HCT116 (cell line): Measurements from ENCODE around the gene CDH4. TPM values are rescaled to one million over a fixed set of nuclear protein-coding genes. Genes with fewer than 3 reads are reported as not detected.

Experiments used
- ATAC-seq: fragments of 200-7000 bp; cut with Tn5 transposase; 2 replicates; pipeline ENCODE4 v1.9.1; 2020; ENCODE audit warnings: mild to moderate bottlenecking, moderate library complexity
- BruUV-seq: library from RNA; stranded (reverse); fragments of 400-500 nt; replicated peaks from 2 replicates; lab custom pipeline; 2021; lab: Mats Ljungman, UMichigan
- CTCF ChIA-PET: fragments of 300-600 bp; sonication (Branson Sonifier 250); formaldehyde crosslinking; loops from one replicate; lab custom pipeline; 2021; ENCODE audit warnings: antibody characterized with exemption; lab: Charles Lee
- POLR2A ChIA-PET: fragments of 300-600, 350-600 bp; sonication (Branson Sonifier 250); formaldehyde crosslinking; loops from one replicate; lab custom pipeline; 2021; ENCODE audit warnings: antibody characterized with exemption; lab: Charles Lee
- RAD21 ChIA-PET, 2 experiments: fragments of 300-600 bp; sonication (Branson Sonifier 250); formaldehyde crosslinking; loops; one replicate each; lab custom pipeline; 2023; ENCODE audit warnings: low total read pairs in 2 of 2; ENCODE audit not compliant: uncharacterized antibody in 2 of 2, unreplicated experiment in 2 of 2, low non-redundant PET in 1 of 2; lab: Charles Lee
- DNase-seq: peaks from one replicate; pipeline ENCODE4 v3.0.0-alpha.2; 2010; ENCODE audit warnings: low read depth, low spot score
- H2AFZ ChIP-seq: fragments of 200-600 bp; shearing (Covaris generic), sonication (generic); 2 replicates; pipeline ENCODE4 v1.6.1; 2017; ENCODE audit warnings: low read depth, mixed run types, mixed read lengths, antibody characterized with exemption, low read length; ENCODE audit not compliant: poor library complexity, severe bottlenecking
- H3K27ac ChIP-seq: 2 replicates; pipeline ENCODE4 v1.5.1; 2012; ENCODE audit warnings: low read depth, low read length
- H3K27me3 ChIP-seq: fragments of 200-600 bp; sonication (generic); 2 replicates; pipeline ENCODE4 v1.6.1; 2016; ENCODE audit warnings: mixed run types, low read length, mixed read lengths; ENCODE audit not compliant: insufficient read depth
- H3K36me3 ChIP-seq, 2 experiments: fragments of 200-500 bp in 1 of 2; fragments of 200-600 bp in 1 of 2; sonication (Bioruptor generic) in 1 of 2; sonication (generic) in 1 of 2; 2 replicates each; pipeline versions ENCODE4 v1.5.1 to v1.6.1; 2014 to 2016; ENCODE audit warnings: low read length in 2 of 2, inconsistent platforms in 1 of 2, mixed read lengths in 1 of 2, mixed run types in 1 of 2; ENCODE audit not compliant: insufficient read depth in 2 of 2, control insufficient read depth in 1 of 2
- H3K4me1 ChIP-seq, 2 experiments: fragments of 200-600 bp in 1 of 2; sonication (generic) in 1 of 2; 2 replicates each; pipeline versions ENCODE4 v1.5.1 to v1.6.1; 2012 to 2017; ENCODE audit warnings: low read length in 2 of 2, inconsistent platforms in 1 of 2, mild to moderate bottlenecking in 1 of 2, mixed read lengths in 1 of 2, mixed run types in 1 of 2, moderate library complexity in 1 of 2; ENCODE audit not compliant: insufficient read depth in 2 of 2, control insufficient read depth in 1 of 2
- H3K4me2 ChIP-seq: fragments of 200-600 bp; sonication (generic); 2 replicates; pipeline ENCODE4 v1.6.1; 2017; ENCODE audit warnings: mixed run types, low read length, mixed read lengths
- H3K4me3 ChIP-seq, 2 experiments: fragments of 200-600 bp in 1 of 2; sonication (generic) in 1 of 2; replicated peaks in 1 of 2; 2 replicates each; pipeline ENCODE4 v1.5.1; 2011 to 2016; ENCODE audit warnings: low read length in 2 of 2, control low read depth in 1 of 2, low read depth in 1 of 2, mild to moderate bottlenecking in 1 of 2, mixed read lengths in 1 of 2, mixed run types in 1 of 2
- H3K79me2 ChIP-seq: fragments of 200-600 bp; sonication (generic); 2 replicates; pipeline ENCODE4 v1.6.1; 2017; ENCODE audit warnings: mild to moderate bottlenecking, mixed run types, low read length, moderate library complexity, mixed read lengths; ENCODE audit not compliant: insufficient read depth
- H3K9ac ChIP-seq: fragments of 200-600 bp; sonication (generic); 2 replicates; pipeline ENCODE4 v1.6.1; 2016; ENCODE audit warnings: low read length, mixed read lengths
- H3K9me2 ChIP-seq: fragments of 200-600 bp; sonication (generic), shearing (Covaris generic); 2 replicates; pipeline ENCODE4 v1.6.1; 2017; ENCODE audit warnings: mixed run types, mild to moderate bottlenecking, moderate library complexity; ENCODE audit not compliant: insufficient read depth
- H3K9me3 ChIP-seq, 2 experiments: fragments of 200-500 bp in 1 of 2; fragments of 200-600 bp in 1 of 2; sonication (Bioruptor generic) in 1 of 2; sonication (generic) in 1 of 2; 2 replicates each; pipeline ENCODE4 v1.6.1; 2014 to 2017; ENCODE audit warnings: low read length in 2 of 2, mixed read lengths in 2 of 2, inconsistent platforms in 1 of 2, low read depth in 1 of 2, mild to moderate bottlenecking in 1 of 2, mixed run types in 1 of 2, moderate library complexity in 1 of 2; ENCODE audit not compliant: control insufficient read depth in 1 of 2, insufficient read depth in 1 of 2
- H4K20me1 ChIP-seq: fragments of 200-600 bp; sonication (generic), shearing (Covaris generic); 2 replicates; pipeline ENCODE4 v1.6.1; 2017; ENCODE audit warnings: mixed run types, mild to moderate bottlenecking, moderate library complexity; ENCODE audit not compliant: insufficient read depth
- ATF3 ChIP-seq: IDR thresholded peaks from 2 replicates; pipeline ENCODE4 v1.6.1; 2012
- CBX3 ChIP-seq: IDR thresholded peaks from 2 replicates; pipeline ENCODE4 v1.6.1; 2012; ENCODE audit warnings: low read depth
- CEBPB ChIP-seq: IDR thresholded peaks from 2 replicates; pipeline ENCODE4 v1.6.1; 2012; ENCODE audit warnings: low read depth
- CTCF ChIP-seq, 3 experiments: fragments of 200-600 bp in 1 of 3; sonication (generic) in 1 of 3; IDR thresholded peaks in 2 of 3; conservative IDR thresholded peaks in 1 of 3; 2 replicates each; pipeline ENCODE4 v1.5.1; 2012 to 2017; ENCODE audit warnings: low read depth in 2 of 3, low read length in 2 of 3, antibody characterized with exemption in 1 of 3, borderline replicate concordance in 1 of 3, control low read depth in 1 of 3, mild to moderate bottlenecking in 1 of 3, mixed read lengths in 1 of 3, mixed run types in 1 of 3, moderate library complexity in 1 of 3; ENCODE audit not compliant: insufficient read depth in 1 of 3
- EGR1 ChIP-seq: IDR thresholded peaks from 2 replicates; pipeline ENCODE4 v1.6.1; 2012; ENCODE audit warnings: low read depth
- ELF1 ChIP-seq: IDR thresholded peaks from 2 replicates; pipeline ENCODE4 v1.6.1; 2012; ENCODE audit warnings: low read depth, borderline replicate concordance
- EZH2 ChIP-seq: fragments of 200-600 bp; sonication (generic); IDR thresholded peaks from 2 replicates; pipeline ENCODE4 v1.6.1; 2017; ENCODE audit warnings: antibody characterized with exemption, mixed run types
- FOSL1 ChIP-seq: IDR thresholded peaks from 2 replicates; pipeline ENCODE4 v1.6.1; 2012; ENCODE audit warnings: low read depth
- POLR2A ChIP-seq: IDR thresholded peaks from 2 replicates; pipeline ENCODE4 v1.7.0; 2011; ENCODE audit warnings: borderline replicate concordance; ENCODE audit not compliant: insufficient read depth, insufficient read length; ENCODE audit errors: extremely low read depth
- POLR2AphosphoS5 ChIP-seq: IDR thresholded peaks from 2 replicates; pipeline ENCODE4 v1.6.1; 2011; ENCODE audit warnings: mild to moderate bottlenecking, low read depth, low read length, moderate library complexity
- RAD21 ChIP-seq: IDR thresholded peaks from 2 replicates; pipeline ENCODE4 v1.6.1; 2012; ENCODE audit warnings: low read depth, mild to moderate bottlenecking
- SIN3A ChIP-seq: IDR thresholded peaks from 2 replicates; pipeline ENCODE4 v1.6.1; 2012; ENCODE audit warnings: low read depth
- SP1 ChIP-seq: IDR thresholded peaks from 2 replicates; pipeline ENCODE4 v1.6.1; 2012; ENCODE audit warnings: low read depth
- SRF ChIP-seq: IDR thresholded peaks from 2 replicates; pipeline ENCODE4 v1.6.1; 2012; ENCODE audit warnings: low read depth
- TCF7L2 ChIP-seq: IDR thresholded peaks from 2 replicates; pipeline ENCODE4 v1.7.0; 2011; ENCODE audit warnings: borderline replicate concordance, inconsistent platforms; ENCODE audit not compliant: insufficient read depth, insufficient read length; ENCODE audit errors: extremely low read depth
- ZBTB33 ChIP-seq: IDR thresholded peaks from 2 replicates; pipeline ENCODE4 v1.6.1; 2011; ENCODE audit warnings: mild to moderate bottlenecking, low read length, moderate library complexity; ENCODE audit not compliant: insufficient replicate concordance; ENCODE audit errors: extremely low read depth
- ZFX ChIP-seq: fragments of 450-650 bp; IDR thresholded peaks from 2 replicates; pipeline ENCODE4 v1.6.1; 2017
- intact Hi-C: fragments of 100-400 bp; cut with micrococcal nuclease; formaldehyde crosslinking; loops from 2 replicates; pipeline ENCODE4 v1.10.0; 2022
- total RNA-seq: library from RNA; stranded (reverse); gene quantifications from one replicate; pipeline ENCODE4 v1.2.1, GENCODE V29; 2021; ENCODE audit not compliant: unreplicated experiment
- TF ChIP-seq, protein P1 (sequence below): IDR thresholded peaks from 2 replicates; pipeline ENCODE4 v1.6.1; 2012; ENCODE audit warnings: low read depth

The CDH4 gene
- total RNA-seq, 1 experiment from 2014 or later = not detected

DNA sequence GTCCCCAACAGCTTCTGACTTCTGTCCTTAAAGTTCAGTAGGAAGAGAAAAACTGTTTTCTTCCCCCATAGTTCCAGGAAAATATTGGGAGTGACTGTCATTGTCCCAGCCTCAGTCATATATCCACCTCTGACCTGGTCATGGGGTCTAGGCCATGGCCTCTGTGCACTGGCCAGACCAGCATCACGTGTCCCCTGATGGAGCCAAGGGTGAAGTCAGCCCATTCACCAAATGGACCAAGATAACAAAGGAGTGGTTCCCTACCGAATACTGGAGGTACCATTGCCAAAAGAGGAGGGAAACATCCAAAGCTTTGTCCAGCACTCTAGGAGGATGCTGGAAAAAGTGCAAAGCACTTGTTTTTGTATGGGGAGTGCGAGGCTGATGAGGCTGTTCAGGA, 418.2 kb downstream of the CDH4 start:
- ATAC-seq (no peak), DNase-seq (no peak)
- intact Hi-C loops = no loop called here
- TF ChIP-seq, protein P1, sequence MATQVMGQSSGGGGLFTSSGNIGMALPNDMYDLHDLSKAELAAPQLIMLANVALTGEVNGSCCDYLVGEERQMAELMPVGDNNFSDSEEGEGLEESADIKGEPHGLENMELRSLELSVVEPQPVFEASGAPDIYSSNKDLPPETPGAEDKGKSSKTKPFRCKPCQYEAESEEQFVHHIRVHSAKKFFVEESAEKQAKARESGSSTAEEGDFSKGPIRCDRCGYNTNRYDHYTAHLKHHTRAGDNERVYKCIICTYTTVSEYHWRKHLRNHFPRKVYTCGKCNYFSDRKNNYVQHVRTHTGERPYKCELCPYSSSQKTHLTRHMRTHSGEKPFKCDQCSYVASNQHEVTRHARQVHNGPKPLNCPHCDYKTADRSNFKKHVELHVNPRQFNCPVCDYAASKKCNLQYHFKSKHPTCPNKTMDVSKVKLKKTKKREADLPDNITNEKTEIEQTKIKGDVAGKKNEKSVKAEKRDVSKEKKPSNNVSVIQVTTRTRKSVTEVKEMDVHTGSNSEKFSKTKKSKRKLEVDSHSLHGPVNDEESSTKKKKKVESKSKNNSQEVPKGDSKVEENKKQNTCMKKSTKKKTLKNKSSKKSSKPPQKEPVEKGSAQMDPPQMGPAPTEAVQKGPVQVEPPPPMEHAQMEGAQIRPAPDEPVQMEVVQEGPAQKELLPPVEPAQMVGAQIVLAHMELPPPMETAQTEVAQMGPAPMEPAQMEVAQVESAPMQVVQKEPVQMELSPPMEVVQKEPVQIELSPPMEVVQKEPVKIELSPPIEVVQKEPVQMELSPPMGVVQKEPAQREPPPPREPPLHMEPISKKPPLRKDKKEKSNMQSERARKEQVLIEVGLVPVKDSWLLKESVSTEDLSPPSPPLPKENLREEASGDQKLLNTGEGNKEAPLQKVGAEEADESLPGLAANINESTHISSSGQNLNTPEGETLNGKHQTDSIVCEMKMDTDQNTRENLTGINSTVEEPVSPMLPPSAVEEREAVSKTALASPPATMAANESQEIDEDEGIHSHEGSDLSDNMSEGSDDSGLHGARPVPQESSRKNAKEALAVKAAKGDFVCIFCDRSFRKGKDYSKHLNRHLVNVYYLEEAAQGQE = no peak
- TF ChIP-seq FOSL1 (no peak), SP1 (no peak), ZBTB33 (no peak), POLR2A (no peak), ZFX (no peak), SRF (no peak), CBX3 (no peak), EGR1 (no peak), ATF3 (no peak), POLR2AphosphoS5 (no peak), TCF7L2 (no peak), ELF1 (no peak), CEBPB (no peak), SIN3A (no peak), EZH2 (no peak), CTCF (IDR thresholded peaks at IDR 0.05 in 2 of 3, conservative IDR thresholded peaks at IDR 0.05 in 1 of 3; ENCODE audit: borderline replicate concordance in 1 of 3, insufficient read depth in 1 of 3, low read depth in 2 of 3, low read length in 2 of 3) (no peak), RAD21 (no peak)
- H2AFZ ChIP-seq = no peak overlapping the region
- H3K27me3 ChIP-seq = peaks cover 47% of the 10 kb centered on the region; the same call in 1 of the 2 replicates
- H3K9me2 ChIP-seq = no peaks in the 10 kb centered on the region
- H3K4me1 ChIP-seq = no peaks in the 10 kb centered on the region
- no peaks in the 10 kb centered on the region for H4K20me1 ChIP-seq
- no peak overlapping the region for H3K27ac ChIP-seq
- ChIA-PET POLR2A (no interaction called here), CTCF (no interaction called here), RAD21 (no interaction called here)
- H3K9me3 ChIP-seq = no peaks in the 10 kb centered on the region
- no peak overlapping the region for H3K9ac ChIP-seq
- no peaks in the 10 kb centered on the region for H3K36me3 ChIP-seq
- H3K4me2 ChIP-seq = no peak overlapping the region
- H3K79me2 ChIP-seq = no peaks in the 10 kb centered on the region
- H3K4me3 ChIP-seq = no peak overlapping the region
- no TSS peak for BruUV-seq
